Measurements from ENCODE around the gene INPP5K.
"Not testable (repeated sequence)": the region's sequence is repeated elsewhere in the genome, so short reads cannot be mapped to it uniquely, and the experiment has no call there.

The INPP5K gene

DNA sequence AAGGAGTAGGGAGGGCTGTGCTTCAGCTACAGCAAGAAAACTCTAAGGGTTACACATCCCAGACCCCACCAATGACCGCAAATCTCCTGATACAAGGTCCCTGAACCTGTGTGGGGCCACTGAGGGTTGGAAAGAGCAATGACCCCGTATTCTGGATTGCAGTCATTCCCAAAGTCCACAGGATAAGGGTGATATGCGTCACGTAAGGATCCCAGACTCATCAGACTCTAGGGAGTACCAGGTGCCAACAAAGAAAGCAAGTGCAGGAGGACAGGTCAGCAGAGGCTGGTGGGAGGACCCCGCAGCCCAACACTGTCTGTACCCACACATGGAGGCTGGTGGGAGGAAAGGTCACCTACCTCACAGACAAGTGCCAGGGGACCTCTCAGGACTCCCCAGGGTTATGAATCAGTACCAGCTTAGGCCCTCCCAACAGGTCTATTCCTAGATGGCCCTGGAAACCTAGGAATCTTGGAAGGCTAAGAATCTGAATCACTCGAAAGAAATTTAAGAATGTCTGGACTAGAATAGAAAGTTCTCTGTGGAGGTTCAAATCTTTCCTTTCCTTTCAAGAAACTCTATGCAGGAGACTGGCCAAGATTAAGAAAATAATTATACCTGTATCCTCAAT lies 30.0 kb upstream of the INPP5K start:
- DNase-seq, result no peak

DNA sequence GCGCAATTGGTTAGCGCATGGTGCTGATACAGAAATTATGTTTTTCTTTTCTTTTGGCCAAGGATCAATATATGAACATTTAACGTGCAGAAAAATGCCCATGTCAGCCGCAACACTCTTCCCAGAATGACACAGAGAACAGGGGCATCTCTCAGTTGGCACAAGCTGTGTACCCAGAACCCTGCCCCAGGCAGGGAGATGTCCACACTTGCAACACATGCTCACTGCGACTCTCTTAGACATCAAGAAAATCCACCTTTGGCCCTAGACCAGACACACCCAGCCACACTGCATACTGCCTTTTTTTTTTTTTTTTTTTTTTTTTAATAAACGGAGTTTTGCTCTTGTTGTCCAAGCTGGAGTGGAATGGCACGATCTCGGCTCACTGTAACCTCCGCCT lies 29.2 kb upstream of the INPP5K start:
- DNase-seq, result no peak

DNA sequence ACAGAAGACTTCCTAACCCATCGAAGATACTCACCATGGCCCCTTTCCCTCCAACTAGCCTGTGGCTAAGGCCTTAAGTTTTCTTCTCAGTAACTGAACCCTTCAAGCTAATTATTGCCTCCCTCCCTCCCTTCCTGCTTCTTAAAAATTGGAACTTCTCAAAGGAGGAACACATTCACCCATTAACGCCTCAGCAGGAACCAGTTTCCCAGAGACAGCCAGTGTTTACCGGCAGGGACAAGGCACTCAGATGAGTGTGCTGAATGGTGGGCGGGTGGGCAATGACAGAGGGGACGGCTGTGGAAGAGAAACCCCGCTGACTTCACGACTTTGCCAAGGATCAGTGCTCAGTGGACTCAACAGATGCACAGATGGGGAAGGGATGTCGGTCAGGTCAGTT lies 25.9 kb upstream of the INPP5K start:
- no peak for DNase-seq

DNA sequence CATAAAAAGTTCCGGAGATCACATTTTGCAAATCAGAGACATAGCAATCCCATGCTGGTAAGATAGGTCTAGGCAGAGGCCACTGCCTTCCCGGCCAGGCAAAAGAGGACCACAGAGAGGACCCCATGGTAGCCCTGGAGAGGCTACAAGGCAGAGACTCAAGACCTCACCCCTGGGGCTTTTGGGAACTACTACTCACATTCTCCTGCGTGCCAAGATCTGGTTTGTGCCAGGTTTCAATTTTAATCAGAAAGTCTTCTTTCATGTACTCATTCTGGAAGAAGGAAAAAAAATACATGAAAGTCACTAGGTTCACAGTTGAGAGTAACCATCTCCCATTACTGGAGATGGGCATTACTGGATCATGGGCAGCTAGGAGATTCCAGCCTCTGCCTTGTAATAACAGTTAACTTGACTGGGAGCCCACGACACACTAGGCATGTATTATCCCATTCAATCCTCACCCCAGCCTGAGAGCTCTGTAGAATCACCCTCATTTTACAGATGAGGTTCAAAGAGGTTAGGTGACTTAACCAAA lies 25.0 kb upstream of the INPP5K start:
- DNase-seq, result no peak

DNA sequence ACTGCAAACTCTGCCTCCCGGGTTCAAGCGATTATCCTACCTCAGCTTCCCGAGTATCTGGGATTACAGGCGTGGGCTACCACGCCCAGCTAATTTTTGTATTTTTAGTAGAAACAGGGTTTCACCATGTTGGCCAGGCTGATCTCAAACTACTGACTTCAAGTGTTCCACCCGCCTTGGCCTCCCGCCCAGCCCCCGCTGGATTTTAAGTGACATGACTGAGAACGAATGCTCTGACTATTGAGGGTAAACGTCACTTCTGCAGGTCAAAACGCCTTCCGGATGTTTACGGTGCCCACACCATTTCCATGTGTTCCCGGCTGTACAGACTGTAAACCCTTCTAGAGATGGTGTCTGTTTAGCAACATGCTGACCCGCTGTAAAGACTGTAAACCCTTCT lies 23.4 kb upstream of the INPP5K start:
- no peak for DNase-seq

DNA sequence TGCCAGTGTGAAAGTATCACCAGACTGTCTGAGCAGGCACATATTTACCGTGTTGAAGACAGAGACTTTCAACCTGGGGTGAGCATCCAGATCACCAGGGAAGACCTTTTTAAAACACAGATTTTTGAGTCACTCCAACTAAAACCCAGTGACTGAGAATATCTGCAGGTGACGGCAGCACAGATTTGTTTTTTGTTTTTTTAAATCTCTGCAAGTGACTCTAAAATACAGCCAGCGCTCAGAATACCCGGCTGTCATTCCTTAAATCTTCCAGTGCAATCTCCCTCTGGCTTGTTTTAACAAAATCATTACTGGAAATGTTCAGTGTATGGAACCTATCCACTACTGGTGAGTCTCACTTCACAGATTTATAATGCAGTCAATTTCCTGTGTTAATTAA lies 19.3 kb upstream of the INPP5K start:
- DNase-seq, result no peak

DNA sequence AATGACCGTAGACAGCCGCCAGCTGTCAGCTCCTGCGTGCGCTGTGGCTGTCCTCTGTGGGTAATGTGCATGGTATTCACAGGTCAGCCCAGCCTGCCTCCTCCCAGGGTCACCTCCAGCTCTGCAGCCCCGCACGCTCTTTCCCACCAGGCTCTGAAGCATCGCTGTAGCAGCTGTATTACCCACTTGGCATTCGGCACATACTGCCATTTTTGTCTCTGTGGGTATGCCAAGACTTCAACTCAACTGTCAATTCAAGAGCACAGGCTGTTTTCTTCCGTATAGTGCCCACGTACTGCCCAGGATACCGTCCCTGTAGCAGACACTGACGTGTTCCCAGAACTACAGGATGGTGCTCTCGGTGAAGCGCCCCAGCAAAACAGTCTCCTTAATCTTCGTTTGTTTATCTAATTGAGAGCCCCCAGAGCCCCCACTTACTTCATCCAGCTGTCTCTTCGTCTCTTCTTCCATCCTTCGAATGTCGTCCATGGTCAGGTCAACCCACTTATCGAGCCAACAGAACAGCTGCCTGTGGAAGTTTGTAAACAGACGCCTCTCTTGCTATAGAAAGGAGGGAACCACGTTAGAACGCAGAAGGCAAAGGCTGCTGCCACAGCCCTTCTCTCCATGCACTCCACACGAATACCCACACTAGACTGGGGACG lies 17.4 kb upstream of the INPP5K start:
- DNase-seq, result no peak

DNA sequence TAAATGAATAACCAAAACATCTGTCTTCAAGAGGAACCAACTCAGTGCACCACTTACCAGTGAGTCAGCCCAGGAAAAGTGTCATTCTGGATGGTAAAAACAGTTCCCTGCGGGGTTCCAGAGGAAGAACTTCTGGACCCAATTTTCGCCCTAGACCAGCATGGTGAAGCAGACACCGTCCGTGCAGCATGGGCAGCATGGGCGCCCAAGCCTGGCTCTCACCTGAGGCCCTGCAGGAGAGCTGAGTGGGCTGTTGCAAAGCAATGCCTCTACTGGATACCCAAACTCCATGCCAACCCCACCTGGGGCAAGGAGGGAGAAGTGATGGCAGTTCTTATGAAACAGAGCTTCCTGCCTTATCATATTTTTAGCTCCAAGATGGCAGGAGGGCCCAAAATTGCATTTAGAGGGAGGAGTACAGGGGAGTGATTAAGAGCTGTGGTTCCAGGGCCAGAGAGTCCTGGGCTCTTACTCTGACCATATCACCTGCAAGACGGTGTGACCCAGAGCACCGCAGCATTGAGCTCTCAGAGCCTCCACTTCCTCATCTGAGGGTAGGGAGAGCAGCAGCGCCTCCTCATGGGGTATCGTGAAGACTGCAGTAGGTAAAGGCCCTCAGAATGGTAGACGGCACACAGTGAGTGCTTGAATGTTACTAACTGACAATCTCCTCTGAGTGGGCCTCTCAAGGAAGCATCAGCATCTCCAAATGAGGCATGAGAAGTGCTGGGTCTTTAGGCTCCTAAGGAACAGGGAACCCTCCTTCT lies 16.6 kb upstream of the INPP5K start:
- DNase-seq, result no peak

DNA sequence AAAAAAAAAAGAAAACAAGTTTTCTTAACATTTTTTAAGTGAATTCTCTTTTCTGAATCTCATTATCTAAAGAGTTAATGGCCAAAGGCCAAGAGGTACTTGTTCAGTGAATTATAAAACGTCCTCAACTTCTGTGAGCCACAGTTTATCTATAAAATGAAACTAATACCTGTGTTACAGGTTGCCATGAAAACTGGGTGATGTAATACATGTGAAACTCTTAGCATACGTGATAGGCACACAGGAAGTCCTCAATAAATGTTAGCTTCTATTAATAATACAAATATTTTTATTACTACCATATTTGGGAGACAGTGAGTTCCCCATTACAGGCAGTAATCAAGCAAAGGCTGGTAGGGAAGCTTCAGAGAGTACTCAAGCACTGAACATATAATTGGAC lies 13.5 kb upstream of the INPP5K start:
- no peak for DNase-seq

DNA sequence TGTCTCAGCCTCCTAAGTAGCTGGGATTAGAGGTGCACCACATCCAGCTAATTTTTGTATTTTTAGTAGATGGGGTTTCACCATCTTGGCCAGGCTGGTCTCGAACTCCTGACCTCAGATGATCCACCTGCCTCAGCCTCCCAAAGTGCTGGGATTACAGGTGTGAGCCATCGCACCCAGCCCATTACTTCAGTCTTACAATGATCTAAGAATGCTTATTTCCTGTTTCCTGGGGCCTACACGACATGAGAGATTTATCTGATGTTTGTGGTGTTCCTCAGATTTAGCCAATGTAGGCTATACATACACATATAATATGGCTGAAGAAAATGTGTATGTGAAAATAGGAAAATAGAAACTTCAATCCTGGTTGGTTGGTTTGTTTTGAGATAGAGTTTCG lies 10.5 kb upstream of the INPP5K start:
- not testable (repeated sequence) for DNase-seq

DNA sequence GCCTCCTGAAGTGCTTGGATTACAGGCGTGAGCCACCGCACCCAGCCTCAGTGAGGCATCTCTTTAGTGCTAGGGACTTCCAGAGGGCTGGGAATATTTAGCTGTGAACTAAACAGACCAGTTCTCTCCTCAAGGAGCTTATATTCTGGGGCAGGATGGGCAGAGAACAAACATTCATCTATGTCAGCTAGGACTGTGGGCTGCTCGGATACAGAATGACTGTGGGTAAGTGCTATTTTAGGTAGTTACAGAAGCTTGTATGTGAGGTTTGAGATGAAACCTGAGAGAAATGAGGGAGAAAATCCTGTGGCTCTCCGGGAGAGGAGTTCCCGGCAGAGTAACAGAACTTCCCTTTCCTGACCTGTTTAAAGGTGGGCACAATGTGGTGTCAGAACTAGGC lies 6.2 kb upstream of the INPP5K start:
- DNase-seq, result no peak

DNA sequence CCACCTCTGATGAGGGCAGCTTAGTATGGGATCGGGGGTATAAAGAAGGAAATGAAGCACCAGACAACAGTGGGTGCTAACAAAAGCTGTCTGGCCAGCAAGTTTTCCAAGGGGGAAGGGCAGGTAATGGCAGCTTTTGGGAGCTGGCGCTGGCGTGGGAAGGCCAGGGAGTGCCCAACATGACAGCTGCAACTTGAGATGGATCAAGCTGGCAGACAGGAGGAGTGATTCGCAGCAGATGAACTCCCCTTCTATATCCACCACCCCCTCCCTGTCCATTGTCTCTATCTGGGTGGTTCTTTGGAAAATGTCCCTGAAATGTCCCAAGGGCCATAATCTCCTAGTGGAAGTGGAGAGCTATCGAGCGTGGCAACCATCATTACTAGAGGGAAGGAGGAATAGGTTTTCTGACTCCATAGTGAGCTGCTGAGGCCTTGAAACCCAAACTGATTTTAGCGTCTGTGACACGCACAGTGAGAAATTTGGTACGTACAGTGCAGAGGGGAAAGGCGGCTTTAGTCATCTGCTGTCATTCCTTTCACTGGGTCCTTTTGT lies 4.8 kb upstream of the INPP5K start:
- no peak for DNase-seq

DNA sequence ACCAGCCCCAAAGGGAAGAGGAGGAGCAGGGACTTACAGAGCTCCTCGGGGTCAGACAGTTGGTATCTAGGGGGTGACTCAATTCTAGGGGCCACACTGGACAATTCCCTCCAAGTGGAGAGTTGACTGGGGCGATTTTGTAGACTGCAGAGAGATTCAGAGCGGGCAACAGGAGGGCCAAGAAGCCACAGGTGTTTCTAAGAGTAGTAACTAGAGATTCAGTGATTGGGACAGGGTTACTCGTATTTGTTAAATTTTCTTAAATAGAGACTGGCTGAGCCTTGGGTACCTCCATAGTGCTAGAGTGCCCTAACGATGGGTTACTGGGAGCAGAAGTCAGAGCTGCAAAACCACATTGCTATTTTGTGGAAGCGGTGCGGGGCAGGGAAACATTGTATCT lies 3.3 kb upstream of the INPP5K start:
- DNase-seq, result no peak

DNA sequence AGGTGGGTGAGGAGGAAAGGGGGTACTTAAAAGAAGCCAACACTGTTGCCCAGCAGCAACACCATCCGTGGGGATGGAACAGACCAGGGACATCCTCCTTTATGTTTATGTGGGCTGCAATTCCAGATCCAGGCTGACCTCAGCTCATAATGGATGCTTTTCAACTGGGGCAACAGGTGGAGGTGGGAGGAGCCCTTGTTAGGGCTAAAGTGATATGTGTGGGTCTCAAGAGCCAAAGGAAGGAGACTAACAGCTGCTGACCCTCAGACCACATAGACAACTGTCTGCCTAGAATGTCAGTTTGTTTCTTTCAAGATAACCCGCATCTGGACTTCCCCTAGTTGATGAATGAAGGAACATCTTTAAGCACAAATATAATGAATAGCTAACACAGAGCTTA lies 2.0 kb upstream of the INPP5K start:
- DNase-seq, result no peak

DNA sequence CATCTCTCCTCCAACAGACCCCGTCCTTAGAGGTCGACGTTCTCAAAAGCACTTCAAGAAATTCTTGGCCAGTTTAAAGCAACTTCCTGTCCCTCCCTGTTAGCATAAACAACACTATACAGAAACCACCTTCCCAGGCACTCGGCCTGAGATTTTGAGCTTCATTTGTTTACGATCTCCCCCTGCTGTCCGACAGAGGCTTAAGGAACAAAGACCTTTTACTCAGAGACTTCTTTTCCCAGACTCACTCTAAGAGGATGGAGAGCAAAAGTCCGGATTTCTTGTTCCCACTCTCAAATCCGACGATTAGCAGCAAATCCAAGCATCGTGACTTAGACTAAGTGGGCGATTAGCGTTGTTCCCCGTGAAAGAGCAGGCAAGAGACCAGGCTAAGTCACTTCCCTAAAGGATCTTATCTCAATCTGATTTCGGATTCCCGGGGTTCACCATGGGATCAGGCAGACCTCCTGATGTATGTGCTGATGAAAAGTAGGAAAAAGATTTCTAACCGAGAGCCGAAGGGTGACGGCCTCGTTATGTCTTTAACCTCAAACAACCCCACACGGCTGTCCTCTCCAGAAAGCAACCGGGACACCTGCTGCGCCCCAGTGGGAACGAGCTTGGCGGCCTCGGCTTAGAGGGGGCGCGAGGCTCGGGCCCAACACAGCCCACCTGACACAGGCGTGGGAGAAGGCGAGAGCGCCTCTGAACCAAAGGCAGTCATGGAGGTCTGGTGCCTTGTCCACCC lies 598 bp downstream of the INPP5K start:
- no peak for DNase-seq

DNA sequence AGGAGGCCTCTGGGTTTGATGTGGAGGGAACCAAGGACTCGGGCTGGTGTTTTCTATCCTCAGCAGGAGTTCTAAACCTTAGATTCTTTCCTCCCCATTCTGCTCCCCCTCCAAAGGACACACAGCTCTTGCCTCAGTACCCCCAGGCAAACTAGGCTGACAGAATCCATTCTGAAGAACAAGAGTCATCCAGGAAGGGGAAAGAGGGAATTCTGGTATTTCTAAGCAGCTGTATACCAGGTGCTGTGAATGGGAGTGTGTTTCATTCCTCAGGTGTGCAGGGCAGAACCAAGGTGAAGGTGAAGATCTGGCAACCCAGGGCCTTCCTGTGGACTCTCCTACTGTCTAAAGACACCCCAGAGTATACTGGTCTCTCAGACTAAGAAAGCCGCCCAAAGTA lies 4.1 kb downstream of the INPP5K start:
- no peak for DNase-seq

DNA sequence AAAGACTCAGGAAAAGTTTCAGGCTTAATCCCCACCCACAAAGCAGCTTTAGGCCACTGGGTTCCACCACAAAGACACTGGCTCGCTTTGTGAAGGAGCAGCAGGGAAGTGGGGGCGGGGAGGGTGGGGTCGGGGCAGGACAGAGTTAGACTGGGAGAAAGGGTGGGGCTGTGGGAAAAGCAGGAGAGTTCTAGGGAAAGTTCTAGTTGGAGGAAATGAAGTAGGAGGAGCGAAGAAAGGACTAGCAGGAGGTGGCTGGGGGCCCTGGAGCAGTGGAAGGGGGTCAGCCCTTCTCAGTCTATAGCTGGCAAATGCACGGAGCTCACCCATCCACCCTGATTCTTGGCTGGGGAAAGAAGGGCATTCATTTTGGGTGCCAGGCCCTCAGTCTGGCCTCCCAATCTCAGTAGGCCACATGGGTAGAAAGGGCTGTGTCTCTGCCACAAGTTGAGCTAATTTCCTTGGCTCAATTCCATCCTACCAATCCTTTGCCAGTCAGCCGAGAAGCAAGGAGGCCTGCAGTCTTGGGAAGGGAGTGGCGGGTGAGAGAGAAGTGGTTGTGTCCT lies 4.6 kb downstream of the INPP5K start:
- DNase-seq, result no peak

DNA sequence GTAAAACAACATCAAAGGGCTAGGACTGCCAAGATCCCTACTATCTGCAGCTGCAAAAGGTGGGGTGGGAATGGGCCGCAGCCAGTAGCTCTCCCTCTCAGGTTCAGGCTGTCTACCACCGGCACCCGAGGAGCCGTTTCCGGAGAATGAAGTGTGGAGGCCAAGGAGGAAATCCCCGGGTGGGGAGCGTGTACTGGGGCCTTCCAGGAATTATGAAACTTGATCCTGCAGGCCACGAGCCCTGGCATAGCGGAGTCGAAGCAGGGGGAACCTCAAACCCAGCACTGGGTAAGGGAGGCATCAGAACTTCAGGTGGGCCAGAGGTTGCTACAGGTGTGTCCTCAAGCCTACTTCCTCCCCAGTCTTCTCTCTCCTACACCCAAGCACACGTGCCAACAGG lies 5.1 kb downstream of the INPP5K start:
- no peak for DNase-seq

DNA sequence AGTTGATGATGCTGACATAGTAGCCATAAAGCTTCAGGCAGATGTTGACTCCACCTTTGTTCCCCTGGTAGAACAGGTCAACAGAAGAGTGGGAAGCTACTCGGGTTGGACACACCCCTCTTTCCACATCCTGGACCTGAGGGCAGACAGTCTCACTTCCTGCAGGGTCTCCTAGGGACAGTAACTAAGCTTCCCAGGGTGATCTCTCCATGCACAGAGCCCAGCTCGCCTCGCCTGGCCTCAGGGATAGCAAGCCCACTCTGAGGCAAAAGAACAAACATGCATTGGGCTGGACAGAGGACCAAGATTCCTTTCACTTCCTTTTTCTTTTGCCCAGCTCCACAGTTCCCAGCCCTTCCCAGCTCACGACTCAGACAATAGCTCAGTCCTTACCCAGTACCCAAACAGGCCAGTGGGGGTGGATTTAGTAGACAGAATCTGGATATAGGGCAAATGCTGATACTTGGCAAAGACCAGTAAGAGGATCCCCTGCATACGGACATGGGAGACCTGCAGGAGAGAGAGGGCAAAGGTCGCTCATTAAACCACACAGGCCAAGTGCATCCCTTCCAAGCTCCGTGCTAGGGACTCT lies 7.0 kb downstream of the INPP5K start:
- DNase-seq, result no peak

DNA sequence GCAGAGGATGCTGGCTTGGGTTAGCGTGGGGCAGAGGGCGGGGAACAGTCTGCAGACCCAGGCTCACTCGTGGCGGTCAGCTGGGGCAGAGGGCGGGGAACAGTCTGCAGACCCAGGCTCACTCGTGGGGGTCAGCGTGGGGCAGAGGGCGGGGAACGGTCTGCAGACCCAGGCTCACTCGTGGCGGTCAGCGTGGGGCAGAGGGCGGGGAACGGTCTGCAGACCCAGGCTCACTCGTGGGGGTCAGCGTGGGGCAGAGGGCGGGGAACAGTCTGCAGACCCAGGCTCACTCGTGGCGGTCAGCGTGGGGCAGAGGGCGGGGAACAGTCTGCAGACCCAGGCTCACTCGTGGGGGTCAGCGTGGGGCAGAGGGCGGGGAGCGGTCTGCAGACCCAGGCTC lies 7.7 kb downstream of the INPP5K start:
- not testable (repeated sequence) for DNase-seq

DNA sequence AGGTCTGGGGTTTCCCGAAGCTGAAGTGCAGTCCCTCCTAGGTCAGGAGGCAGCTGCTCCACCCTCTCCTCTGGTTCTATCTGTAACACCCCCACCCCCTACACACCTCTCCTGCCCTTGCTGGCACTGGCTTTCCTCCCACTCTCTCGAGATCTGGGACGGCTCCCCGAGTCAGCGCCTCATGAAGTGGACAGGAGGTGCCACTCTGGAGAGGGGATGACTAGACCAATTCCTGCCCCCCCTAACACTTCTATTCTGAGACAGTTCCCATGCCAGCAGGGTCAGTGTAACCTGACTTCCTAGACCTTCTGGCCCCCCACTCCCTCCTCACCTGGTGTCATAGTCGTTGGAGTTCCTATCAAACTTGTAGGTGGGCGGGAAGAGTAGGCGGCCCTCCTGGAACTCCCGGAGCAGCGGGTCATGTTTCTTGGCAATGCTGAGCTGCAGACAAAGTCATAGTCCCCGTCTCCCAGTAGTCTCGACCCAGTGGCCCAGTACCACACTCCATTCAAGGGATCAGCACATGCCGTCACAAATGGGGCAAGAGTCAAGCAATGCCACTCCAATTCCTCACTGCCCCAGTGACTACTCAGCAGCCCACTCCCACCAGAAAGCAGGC lies 9.7 kb downstream of the INPP5K start:
- no peak for DNase-seq

DNA sequence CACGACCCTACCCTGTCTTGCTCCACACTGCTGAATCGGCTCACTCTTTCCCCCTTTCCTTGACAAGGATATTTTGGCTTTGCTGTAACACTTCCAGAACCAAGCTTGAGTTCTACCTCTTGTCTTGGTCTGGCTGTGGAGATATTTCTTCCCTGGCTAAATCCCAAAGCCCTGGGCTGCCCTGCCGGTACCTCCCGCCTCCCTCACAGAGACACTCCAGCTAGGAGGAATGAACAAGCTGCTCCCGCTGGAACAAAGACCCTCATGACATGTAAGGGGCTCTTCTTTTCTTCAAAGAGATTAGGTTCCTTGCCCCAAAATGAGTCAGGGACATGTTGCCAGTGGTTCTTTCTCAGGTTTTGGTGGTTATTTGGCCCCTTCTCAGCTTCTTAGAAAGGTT lies 10.8 kb downstream of the INPP5K start:
- no peak for DNase-seq
